Kidney epithelial cell (primary cell): ENCODE measurements around the gene RIOK3. TPM values are rescaled to one million over a fixed set of nuclear protein-coding genes. Genes with fewer than 3 reads are reported as not detected.
A peak's percentile ranks its signal among the peaks of the same experiment; 100 is the strongest.

Source experiments
- DNase-seq: peaks from one replicate; pipeline ENCODE4 v3.0.0-alpha.2; 2010; ENCODE audit warnings: low read depth
- H3K27me3 ChIP-seq: 2 replicates; pipeline ENCODE4 v1.6.0; 2011; ENCODE audit warnings: low read length; ENCODE audit not compliant: control insufficient read depth, insufficient read depth
- H3K36me3 ChIP-seq: 2 replicates; pipeline ENCODE4 v1.5.1; 2011; ENCODE audit warnings: low read length; ENCODE audit not compliant: control insufficient read depth, insufficient read depth
- H3K4me3 ChIP-seq: 2 replicates; pipeline ENCODE4 v1.5.1; 2011; ENCODE audit warnings: low read depth, mild to moderate bottlenecking, control low read depth, low read length
- CTCF ChIP-seq: IDR thresholded peaks from 2 replicates; pipeline ENCODE4 v1.5.1; 2011; ENCODE audit warnings: mild to moderate bottlenecking, moderate library complexity, low read length, control low read depth, inconsistent platforms; ENCODE audit not compliant: insufficient read depth, poor library complexity, severe bottlenecking
- total RNA-seq: library from RNA; depleted of rRNA; stranded (reverse); fragments of >200 nt; gene quantifications from 2 replicates; pipeline ENCODE4 v1.2.3, GENCODE V29; 2015

The RIOK3 gene
- total RNA-seq, 1 donor from 2014 or later, result 79.8 TPM

GRCh38 chr18:23494992-23495391 is 41.9 kb downstream of the RIOK3 start:
- no peak for TF ChIP-seq CTCF
- DNase-seq, result no peak
- Histone ChIP-seq H3K4me3 (no peak overlapping the region), H3K27me3 (no peaks in the 10 kb centered on the region), H3K36me3 (no peaks in the 10 kb centered on the region)

- TF ChIP-seq CTCF, result no peak
- no peak for DNase-seq
- Histone ChIP-seq H3K4me3 (no peak overlapping the region), H3K27me3 (no peaks in the 10 kb centered on the region), H3K36me3 (no peaks in the 10 kb centered on the region)
These were observed 42.8 kb downstream of the RIOK3 start for GRCh38 chr18:23495723-23496440.

GRCh38 chr18:23498117-23498516 is 45.0 kb downstream of the RIOK3 start:
- H3K4me3 ChIP-seq, result no peak overlapping the region
- no peaks in the 10 kb centered on the region for H3K27me3 ChIP-seq
- no peak for DNase-seq
- no peak for TF ChIP-seq CTCF
- H3K36me3 ChIP-seq, result no peaks in the 10 kb centered on the region

GRCh38 chr18:23498877-23499276 is 45.8 kb downstream of the RIOK3 start:
- H3K4me3 ChIP-seq, result no peak overlapping the region
- DNase-seq, result no peak
- H3K36me3 ChIP-seq, result no peaks in the 10 kb centered on the region
- no peaks in the 10 kb centered on the region for H3K27me3 ChIP-seq
- TF ChIP-seq CTCF, result peak; percentile 95

- no peak for DNase-seq
- no peaks in the 10 kb centered on the region for H3K36me3 ChIP-seq
- TF ChIP-seq CTCF, result no peak
- no peak overlapping the region for H3K4me3 ChIP-seq
- no peaks in the 10 kb centered on the region for H3K27me3 ChIP-seq
These were observed 46.2 kb downstream of the RIOK3 start for GRCh38 chr18:23499291-23499781.

GRCh38 chr18:23501626-23502025 is 48.5 kb downstream of the RIOK3 start:
- no peak for DNase-seq
- H3K4me3 ChIP-seq, result no peak overlapping the region
- TF ChIP-seq CTCF, result no peak
- H3K36me3 ChIP-seq, result no peaks in the 10 kb centered on the region
- H3K27me3 ChIP-seq, result no peaks in the 10 kb centered on the region
